PC-3 (cell line): ENCODE measurements around the gene ZSWIM1. TPM values are rescaled to one million over a fixed set of nuclear protein-coding genes. Genes with fewer than 3 reads are reported as not detected.

Source experiments
- ATAC-seq: fragments of 200-7000 bp; cut with Tn5 transposase; 2 replicates; pipeline ENCODE4 v1.9.1; 2020; ENCODE audit warnings: mild to moderate bottlenecking, moderate library complexity
- BruUV-seq: library from RNA; stranded (reverse); fragments of 400-500 nt; replicated peaks from 2 replicates; lab custom pipeline; 2021; lab: Mats Ljungman, UMichigan
- CTCF ChIA-PET: fragments of 300-600 bp; sonication (Branson Sonifier 250); formaldehyde crosslinking; loops from one replicate; lab custom pipeline; 2022; ENCODE audit warnings: antibody characterized with exemption; lab: Charles Lee
- POLR2A ChIA-PET: fragments of 300-600 bp; sonication (Branson Sonifier 250); formaldehyde crosslinking; loops from one replicate; lab custom pipeline; 2022; ENCODE audit warnings: antibody characterized with exemption; ENCODE audit not compliant: unreplicated experiment; lab: Charles Lee
- DNase-seq: peaks from one replicate; pipeline ENCODE4 v3.0.0-alpha.2; 2015
- H2AFZ ChIP-seq: fragments of 300-600 bp; sonication (generic); 2 replicates; pipeline ENCODE4 v1.6.0; 2016; ENCODE audit warnings: antibody characterized with exemption, low read length
- H3F3A ChIP-seq: fragments of 300-600 bp; sonication (generic); one replicate; pipeline ENCODE4 v1.6.0; 2017; ENCODE audit warnings: antibody characterized with exemption, low read length, control low read depth, mild to moderate bottlenecking; ENCODE audit not compliant: unreplicated experiment
- H3K27ac ChIP-seq: fragments of 300-600 bp; sonication (generic); 2 replicates; pipeline ENCODE4 v1.5.1; 2016; ENCODE audit warnings: mild to moderate bottlenecking, low read length
- H3K27me3 ChIP-seq: fragments of 300-600 bp; sonication (generic); 2 replicates; pipeline ENCODE4 v1.6.1; 2016; ENCODE audit warnings: low read length, mixed read lengths
- H3K36me3 ChIP-seq: fragments of 300-600 bp; sonication (generic); 2 replicates; pipeline ENCODE4 v1.6.1; 2016; ENCODE audit warnings: low read depth, mixed run types, low read length, mixed read lengths
- H3K4me1 ChIP-seq: fragments of 300-600 bp; sonication (generic); 2 replicates; pipeline ENCODE4 v1.5.1; 2016; ENCODE audit warnings: low read length; ENCODE audit not compliant: insufficient read depth
- H3K4me2 ChIP-seq: fragments of 300-600 bp; sonication (generic); 2 replicates; pipeline ENCODE4 v1.6.0; 2016; ENCODE audit warnings: low read length
- H3K4me3 ChIP-seq: fragments of 300-600 bp; sonication (generic); 2 replicates; pipeline ENCODE4 v1.5.1; 2016; ENCODE audit warnings: mild to moderate bottlenecking, low read length, mixed read lengths
- H3K79me2 ChIP-seq: fragments of 300-600 bp; sonication (generic); 2 replicates; pipeline ENCODE4 v1.6.1; 2017; ENCODE audit warnings: low read length, mixed read lengths
- H3K9ac ChIP-seq: fragments of 300-600 bp; sonication (generic); 2 replicates; pipeline ENCODE4 v1.6.0; 2016; ENCODE audit warnings: mild to moderate bottlenecking, low read length
- H3K9me2 ChIP-seq: fragments of 300-600 bp; sonication (generic); replicated peaks from 2 replicates; pipeline ENCODE4 v1.6.1; 2016; ENCODE audit warnings: mixed run types, low read length, mixed read lengths
- H3K9me3 ChIP-seq: fragments of 300-600 bp; sonication (generic); 2 replicates; pipeline ENCODE4 v1.6.1; 2016; ENCODE audit warnings: low read length, mixed read lengths
- H4K20me1 ChIP-seq: fragments of 300-600 bp; sonication (generic); 2 replicates; pipeline ENCODE4 v1.6.1; 2016; ENCODE audit warnings: low read length, mixed read lengths
- CTCF ChIP-seq: fragments of 300-600 bp; sonication (generic); conservative IDR thresholded peaks from 2 replicates; pipeline ENCODE4 v1.5.1; 2017; ENCODE audit warnings: antibody characterized with exemption, low read depth, mild to moderate bottlenecking, low read length
- EZH2 ChIP-seq: fragments of 300-600 bp; sonication (generic); IDR thresholded peaks from one replicate; pipeline ENCODE4 v1.6.1; 2017; ENCODE audit warnings: antibody characterized with exemption, mild to moderate bottlenecking, low read length; ENCODE audit not compliant: unreplicated experiment
- EZH2phosphoT487 ChIP-seq: fragments of 300-600 bp; sonication (generic); IDR thresholded peaks from 2 replicates; pipeline ENCODE4 v1.6.1; 2018; ENCODE audit warnings: mild to moderate bottlenecking, antibody characterized with exemption, low read length, borderline replicate concordance
- intact Hi-C: fragments of 100-400 bp; cut with micrococcal nuclease; formaldehyde crosslinking; loops from 2 replicates; pipeline ENCODE4 v1.9.0; 2023
- total RNA-seq: library from RNA; depleted of rRNA; stranded (reverse); fragments of >200 nt; gene quantifications from 2 replicates; pipeline ENCODE4 v1.2.3, GENCODE V29; 2014

ZSWIM1 gene
- total RNA-seq, 1 experiment from 2014 or later = 16.3 TPM

- peaks cover 8% of the 10 kb centered on the region for H3K4me1 ChIP-seq
- no peaks in the 10 kb centered on the region for H4K20me1 ChIP-seq
- CTCF ChIA-PET = no interaction called here
- H3K9ac ChIP-seq = no peak overlapping the region
- ATAC-seq (peak; percentile 65), DNase-seq (peak; percentile 59)
- H3K4me2 ChIP-seq = peak overlapping the region; percentile 11; the same call in 1 of the 2 replicates
- TF ChIP-seq EZH2phosphoT487 = no peak
- no peak for TF ChIP-seq EZH2
- no peak for TF ChIP-seq CTCF
- H3K79me2 ChIP-seq = no peaks in the 10 kb centered on the region
- no peak overlapping the region for H3K27ac ChIP-seq
- H3K9me3 ChIP-seq = no peaks in the 10 kb centered on the region
- BruUV-seq = no TSS peak
- POLR2A ChIA-PET = interaction anchor here (0.8 to 1.1 kb wide), 2 partner anchors 12 to 16 kb away, joined by 3 to 4 read pairs; no protein-coding TSS in a partner anchor
- H3K9me2 ChIP-seq = no peaks in the 10 kb centered on the region
- H2AFZ ChIP-seq = no peak overlapping the region
- no peaks in the 10 kb centered on the region for H3K27me3 ChIP-seq
- no peak overlapping the region for H3K4me3 ChIP-seq
- intact Hi-C loops = no loop called here
- no peaks in the 10 kb centered on the region for H3F3A ChIP-seq
- H3K36me3 ChIP-seq = no peaks in the 10 kb centered on the region
Measured at GRCh38 chr20:45921337-45922189, 40.5 kb downstream of the ZSWIM1 start.

- ATAC-seq (peak; percentile 39), DNase-seq (no peak)
- BruUV-seq = no TSS peak
- no peak overlapping the region for H3K9ac ChIP-seq
- H3K27ac ChIP-seq = no peak overlapping the region
- H3F3A ChIP-seq = no peaks in the 10 kb centered on the region
- H3K36me3 ChIP-seq = no peaks in the 10 kb centered on the region
- peaks cover 8% of the 10 kb centered on the region for H3K4me1 ChIP-seq
- POLR2A ChIA-PET = interaction anchor here (0.7 to 0.8 kb wide), 2 partner anchors 19 to 1382 kb away, joined by 4 read pairs; no protein-coding TSS in a partner anchor
- no peak overlapping the region for H2AFZ ChIP-seq
- CTCF ChIA-PET = interaction anchor here (0.6 to 0.8 kb wide), 2 partner anchors 46 to 302 kb away, joined by 4 to 5 read pairs; no protein-coding TSS in a partner anchor
- intact Hi-C loops = no loop called here
- H3K9me3 ChIP-seq = no peaks in the 10 kb centered on the region
- H3K9me2 ChIP-seq = no peaks in the 10 kb centered on the region
- H3K4me2 ChIP-seq = no peak overlapping the region
- H3K27me3 ChIP-seq = no peaks in the 10 kb centered on the region
- H3K4me3 ChIP-seq = no peak overlapping the region
- no peaks in the 10 kb centered on the region for H4K20me1 ChIP-seq
- TF ChIP-seq EZH2phosphoT487 (no peak), EZH2 (no peak)
- no peaks in the 10 kb centered on the region for H3K79me2 ChIP-seq
Measured at GRCh38 chr20:45924391-45925261, 43.6 kb downstream of the ZSWIM1 start.
